ENCODE results near the gene PHC2. TPM values are rescaled to one million over a fixed set of nuclear protein-coding genes. Genes with fewer than 3 reads are reported as not detected.

PHC2 gene
- total RNA-seq, 1 donor from 2014 or later, result 287 TPM

- peaks cover 12% of the 10 kb centered on the region for H3K27me3 Mint-ChIP-seq (ENCODE audit: unreplicated experiment)
- no peaks in the 10 kb centered on the region for H3K36me3 Mint-ChIP-seq (ENCODE audit: unreplicated experiment)
- H3K4me1 Mint-ChIP-seq (ENCODE audit: low read depth, unreplicated experiment), result peaks cover 16% of the 10 kb centered on the region
- DNase-seq, result no peak
- H3K27ac Mint-ChIP-seq (ENCODE audit: unreplicated experiment), result no peak overlapping the region
- H3K9me3 Mint-ChIP-seq (ENCODE audit: unreplicated experiment), result peaks cover 3% of the 10 kb centered on the region
- TF ChIP-seq, protein P1, sequence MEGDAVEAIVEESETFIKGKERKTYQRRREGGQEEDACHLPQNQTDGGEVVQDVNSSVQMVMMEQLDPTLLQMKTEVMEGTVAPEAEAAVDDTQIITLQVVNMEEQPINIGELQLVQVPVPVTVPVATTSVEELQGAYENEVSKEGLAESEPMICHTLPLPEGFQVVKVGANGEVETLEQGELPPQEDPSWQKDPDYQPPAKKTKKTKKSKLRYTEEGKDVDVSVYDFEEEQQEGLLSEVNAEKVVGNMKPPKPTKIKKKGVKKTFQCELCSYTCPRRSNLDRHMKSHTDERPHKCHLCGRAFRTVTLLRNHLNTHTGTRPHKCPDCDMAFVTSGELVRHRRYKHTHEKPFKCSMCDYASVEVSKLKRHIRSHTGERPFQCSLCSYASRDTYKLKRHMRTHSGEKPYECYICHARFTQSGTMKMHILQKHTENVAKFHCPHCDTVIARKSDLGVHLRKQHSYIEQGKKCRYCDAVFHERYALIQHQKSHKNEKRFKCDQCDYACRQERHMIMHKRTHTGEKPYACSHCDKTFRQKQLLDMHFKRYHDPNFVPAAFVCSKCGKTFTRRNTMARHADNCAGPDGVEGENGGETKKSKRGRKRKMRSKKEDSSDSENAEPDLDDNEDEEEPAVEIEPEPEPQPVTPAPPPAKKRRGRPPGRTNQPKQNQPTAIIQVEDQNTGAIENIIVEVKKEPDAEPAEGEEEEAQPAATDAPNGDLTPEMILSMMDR (IDR thresholded peaks at IDR 0.05; ENCODE audit: partially characterized antibody, unreplicated experiment), result no peak
- H3K4me3 Mint-ChIP-seq (ENCODE audit: unreplicated experiment), result no peak overlapping the region
Measured at GRCh38 chr1:33301273-33301984, 129.5 kb downstream of the PHC2 start.

GRCh38 chr1:33300673-33301072 is 130.2 kb downstream of the PHC2 start:
- H3K4me1 Mint-ChIP-seq (ENCODE audit: low read depth, unreplicated experiment), result peaks cover 11% of the 10 kb centered on the region
- no peak for DNase-seq
- H3K27me3 Mint-ChIP-seq (ENCODE audit: unreplicated experiment), result peaks cover 10% of the 10 kb centered on the region
- peaks cover under 1% of the 10 kb centered on the region for H3K9me3 Mint-ChIP-seq (ENCODE audit: unreplicated experiment)
- no peak overlapping the region for H3K4me3 Mint-ChIP-seq (ENCODE audit: unreplicated experiment)
- TF ChIP-seq, protein P1 (IDR thresholded peaks at IDR 0.05; ENCODE audit: partially characterized antibody, unreplicated experiment), result no peak
- no peak overlapping the region for H3K27ac Mint-ChIP-seq (ENCODE audit: unreplicated experiment)
- H3K36me3 Mint-ChIP-seq (ENCODE audit: unreplicated experiment), result no peaks in the 10 kb centered on the region

DNA sequence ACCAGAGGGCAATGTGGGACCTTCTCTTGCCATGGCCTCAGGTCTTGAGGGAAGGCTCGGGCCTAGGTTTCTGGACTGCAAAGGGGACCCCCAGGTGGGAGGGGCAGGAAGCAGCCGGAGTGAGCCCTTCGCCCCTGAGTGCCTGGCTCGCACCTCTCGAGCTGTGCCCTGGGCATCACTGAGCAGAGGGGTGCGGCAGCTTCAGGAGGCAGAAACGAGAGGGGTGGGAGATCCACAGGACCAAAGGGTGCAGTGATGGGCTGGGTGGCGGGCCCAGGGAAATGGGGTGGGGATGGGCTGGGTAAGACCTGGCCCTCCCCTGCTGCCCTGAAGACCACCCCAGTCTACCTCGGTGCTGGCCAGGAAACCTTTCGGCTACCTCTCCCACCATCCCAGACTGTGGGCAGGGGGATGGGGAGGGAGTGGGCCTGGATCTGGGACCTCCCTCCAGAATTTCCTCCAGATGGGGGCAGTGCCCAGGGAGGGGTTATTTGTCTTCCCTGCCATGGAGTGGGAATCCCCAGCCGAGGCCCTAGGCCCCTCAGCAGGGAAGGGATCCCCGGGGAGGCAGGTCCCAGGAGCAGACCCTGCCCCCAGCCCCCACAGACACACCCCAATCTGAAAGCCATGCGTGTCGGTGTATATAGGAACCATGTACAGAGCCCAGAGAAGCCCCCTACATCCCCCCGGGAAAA is 131.3 kb downstream of the PHC2 start:
- Mint-ChIP-seq H3K36me3 (ENCODE audit: unreplicated experiment) (no peaks in the 10 kb centered on the region), H3K27ac (ENCODE audit: unreplicated experiment) (no peak overlapping the region), H3K9me3 (ENCODE audit: unreplicated experiment) (no peaks in the 10 kb centered on the region), H3K4me1 (ENCODE audit: low read depth, unreplicated experiment) (peaks cover 8% of the 10 kb centered on the region), H3K27me3 (ENCODE audit: unreplicated experiment) (peaks cover 10% of the 10 kb centered on the region), H3K4me3 (ENCODE audit: unreplicated experiment) (no peak overlapping the region)
- no peak for DNase-seq
- TF ChIP-seq, protein P1 (IDR thresholded peaks at IDR 0.05; ENCODE audit: partially characterized antibody, unreplicated experiment), result no peak

DNA sequence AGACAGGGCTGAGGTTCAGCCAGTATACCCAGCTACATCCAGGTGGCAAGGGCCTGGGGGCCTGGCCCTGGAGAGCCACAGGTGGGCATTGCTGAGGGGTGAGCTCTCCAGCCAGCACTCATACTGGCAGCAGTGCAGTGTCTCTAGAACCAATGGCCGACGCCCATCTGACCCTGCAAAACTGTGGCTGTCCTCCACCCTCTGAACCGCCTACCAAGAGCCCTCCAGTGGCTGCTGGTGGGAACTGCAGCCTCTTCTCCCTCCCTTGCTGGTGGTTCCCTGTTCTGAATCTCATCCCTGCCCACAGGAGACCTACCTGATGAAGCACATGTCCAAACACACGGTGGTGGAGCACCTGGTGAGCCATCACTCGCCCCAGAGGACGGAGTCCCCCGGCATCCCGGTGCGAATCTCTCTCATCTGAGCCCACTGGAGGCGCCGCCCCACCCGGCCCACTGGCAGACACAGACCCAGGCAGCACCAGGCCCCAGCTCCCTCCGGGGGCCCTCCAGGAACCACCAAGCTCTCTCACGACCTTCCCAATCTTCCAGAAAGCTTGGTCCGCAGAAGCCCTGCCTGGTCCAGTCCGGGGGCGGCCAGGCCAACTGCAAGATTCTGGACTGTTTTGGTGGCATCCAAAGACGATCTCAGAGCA is 132.1 kb downstream of the PHC2 start:
- H3K4me1 Mint-ChIP-seq (ENCODE audit: low read depth, unreplicated experiment), result peaks cover 8% of the 10 kb centered on the region
- H3K9me3 Mint-ChIP-seq (ENCODE audit: unreplicated experiment), result peaks cover 2% of the 10 kb centered on the region
- no peak overlapping the region for H3K4me3 Mint-ChIP-seq (ENCODE audit: unreplicated experiment)
- TF ChIP-seq, protein P1 (IDR thresholded peaks at IDR 0.05; ENCODE audit: partially characterized antibody, unreplicated experiment), result peak; percentile 88
- H3K27ac Mint-ChIP-seq (ENCODE audit: unreplicated experiment), result peak overlapping the region; percentile 38
- H3K27me3 Mint-ChIP-seq (ENCODE audit: unreplicated experiment), result peaks cover 12% of the 10 kb centered on the region
- DNase-seq, result peak; percentile 85
- H3K36me3 Mint-ChIP-seq (ENCODE audit: unreplicated experiment), result peaks cover 4% of the 10 kb centered on the region

Data from glutamatergic neuron (in vitro differentiated cells).